Thoracic aorta (tissue), 2 donors: ENCODE measurements around the gene ZIC4. TPM values are rescaled to one million over a fixed set of nuclear protein-coding genes. Genes with fewer than 3 reads are reported as not detected.

Experiments used
- ATAC-seq: fragments of 150-250 bp; one replicate; pipeline ENCODE4 v1.8.0; 2017; ENCODE audit warnings: low read depth; ENCODE audit not compliant: insufficient number of reproducible peaks, low FRiP score
- DNase-seq: peaks from one replicate; pipeline ENCODE4 v3.0.0-alpha.2; 2020; ENCODE audit warnings: low spot score
- H3K27ac ChIP-seq, 2 donors: fragments of 200-600 bp; sonication (generic); 1 replicate in 1 of 2; 2 replicates in 1 of 2; pipeline ENCODE4 v1.5.1; 2016; ENCODE audit warnings: mild to moderate bottlenecking in 2 of 2, moderate library complexity in 2 of 2
- H3K27me3 ChIP-seq: fragments of 200-600 bp; sonication (generic); replicated peaks from 2 replicates; pipeline ENCODE4 v1.6.0; 2016; ENCODE audit warnings: mild to moderate bottlenecking; ENCODE audit not compliant: insufficient read depth
- H3K36me3 ChIP-seq: fragments of 200-600 bp; sonication (generic); one replicate; pipeline ENCODE4 v1.5.1; 2016
- H3K4me1 ChIP-seq, 2 donors: fragments of 200-600 bp; sonication (generic); 1 replicate in 1 of 2; 2 replicates in 1 of 2; pipeline versions ENCODE4 v1.5.1 to v1.6.0; 2016; ENCODE audit warnings: low read depth in 2 of 2, mild to moderate bottlenecking in 1 of 2; ENCODE audit not compliant: control insufficient read depth in 1 of 2
- H3K4me3 ChIP-seq: fragments of 200-600 bp; sonication (generic); 2 replicates; pipeline ENCODE4 v1.5.1; 2016; ENCODE audit warnings: mild to moderate bottlenecking
- H3K9me3 ChIP-seq: fragments of 200-600 bp; sonication (generic); 2 replicates; pipeline ENCODE4 v1.5.1; 2016
- CTCF ChIP-seq: fragments of 200-600 bp; sonication (generic); IDR thresholded peaks from one replicate; pipeline ENCODE4 v1.5.1; 2019; ENCODE audit warnings: antibody characterized with exemption
- total RNA-seq, 2 donors: library from RNA; depleted of rRNA; stranded (reverse); fragments of >200 nt; gene quantifications; one replicate each; pipeline versions ENCODE4 v1.1.0 to v1.2.3, GENCODE V29; 2016

The ZIC4 gene
- total RNA-seq, 2 donors from 2014 or later, result not detected

- DNase-seq (no peak), ATAC-seq (no peak)
- H3K27me3 ChIP-seq, result peaks cover 13% of the 10 kb centered on the region
- no peak overlapping the region for H3K4me3 ChIP-seq
- H3K9me3 ChIP-seq, result no peaks in the 10 kb centered on the region
- no peaks in the 10 kb centered on the region for H3K36me3 ChIP-seq
- TF ChIP-seq CTCF, result no peak
- H3K27ac ChIP-seq, result peak overlapping the region in 1 of 2 donors; percentile 58
- H3K4me1 ChIP-seq, result peaks cover 6 to 10% of the 10 kb centered on the region in 2 donors
These were observed 17.6 kb upstream of the ZIC4 start for GRCh38 chr3:147423798-147424580.

GRCh38 chr3:147423537-147423797 lies 17.1 kb upstream of the ZIC4 start:
- peaks cover 17% of the 10 kb centered on the region for H3K27me3 ChIP-seq
- no peaks in the 10 kb centered on the region for H3K9me3 ChIP-seq
- H3K36me3 ChIP-seq, result no peaks in the 10 kb centered on the region
- no peak for TF ChIP-seq CTCF
- DNase-seq (no peak), ATAC-seq (no peak)
- H3K4me3 ChIP-seq, result no peak overlapping the region
- peaks cover 10 to 11% of the 10 kb centered on the region in 2 donors for H3K4me1 ChIP-seq
- H3K27ac ChIP-seq, result peak overlapping the region in 1 of 2 donors; percentile 45

- peaks cover 10 to 11% of the 10 kb centered on the region in 2 donors for H3K4me1 ChIP-seq
- TF ChIP-seq CTCF, result no peak
- H3K9me3 ChIP-seq, result no peaks in the 10 kb centered on the region
- no peaks in the 10 kb centered on the region for H3K36me3 ChIP-seq
- H3K27me3 ChIP-seq, result peaks cover 18% of the 10 kb centered on the region
- peak overlapping the region in 1 of 2 donors; percentile 45 for H3K27ac ChIP-seq
- H3K4me3 ChIP-seq, result no peak overlapping the region
- ATAC-seq, result no peak
- no peak for DNase-seq
These were observed 16.5 kb upstream of the ZIC4 start for GRCh38 chr3:147422601-147423536.

- no peak overlapping the region for H3K4me3 ChIP-seq
- no peak for DNase-seq
- peaks cover 18% of the 10 kb centered on the region for H3K27me3 ChIP-seq
- no peak for TF ChIP-seq CTCF
- H3K27ac ChIP-seq, result peak overlapping the region in 1 of 2 donors; percentile 9
- no peak for ATAC-seq
- peaks cover 10 to 11% of the 10 kb centered on the region in 2 donors for H3K4me1 ChIP-seq
- no peaks in the 10 kb centered on the region for H3K9me3 ChIP-seq
- H3K36me3 ChIP-seq, result no peaks in the 10 kb centered on the region
These were observed 15.9 kb upstream of the ZIC4 start for GRCh38 chr3:147422196-147422595.
